GM12878 (cell line): ENCODE measurements around the gene SMARCC1. TPM values are rescaled to one million over a fixed set of nuclear protein-coding genes. Genes with fewer than 3 reads are reported as not detected.

Source experiments
- BCLAF1 ChIP-seq: fragments of 450-650 bp; IDR thresholded peaks from 2 replicates; pipeline ENCODE4 v1.6.1; 2017; ENCODE audit warnings: antibody characterized with exemption, mild to moderate bottlenecking, moderate library complexity
- BMI1 ChIP-seq: fragments of 450-650 bp; IDR thresholded peaks from 2 replicates; pipeline ENCODE4 v1.6.1; 2016; ENCODE audit warnings: mild to moderate bottlenecking, moderate library complexity, borderline replicate concordance
- CBX3 ChIP-seq: fragments of 200-600 bp; sonication (generic); IDR thresholded peaks from 2 replicates; pipeline ENCODE4 v1.6.1; 2016; ENCODE audit warnings: low read depth, borderline replicate concordance
- CUX1 ChIP-seq: IDR thresholded peaks from 2 replicates; pipeline ENCODE4 v1.6.1; 2012; ENCODE audit warnings: improper control_type of control experiment, low read depth, low read length; ENCODE audit not compliant: insufficient replicate concordance
- HCFC1 ChIP-seq: fragments of 150-350 bp; IDR thresholded peaks from 2 replicates; pipeline ENCODE4 v1.6.1; 2014; ENCODE audit warnings: low read length
- HDAC6 ChIP-seq: fragments of 200-600 bp; sonication (generic); IDR thresholded peaks from one replicate; pipeline ENCODE4 v1.8.0; 2017; ENCODE audit warnings: antibody characterized with exemption; ENCODE audit not compliant: unreplicated experiment
- IRF4 ChIP-seq: IDR thresholded peaks from 2 replicates; pipeline ENCODE4 v1.6.1; 2011; ENCODE audit warnings: low read depth, low read length
- MXI1 ChIP-seq: fragments of 150-350 bp; IDR thresholded peaks from 2 replicates; pipeline ENCODE4 v1.6.1; 2011; ENCODE audit warnings: low read depth, mild to moderate bottlenecking, inconsistent platforms, low read length, improper control_type of control experiment
- MYC ChIP-seq: IDR thresholded peaks from 2 replicates; pipeline ENCODE4 v1.6.1; 2011; ENCODE audit warnings: mild to moderate bottlenecking, low read length, moderate library complexity, inconsistent platforms; ENCODE audit not compliant: insufficient read depth, insufficient replicate concordance, insufficient read length, severe bottlenecking
- NR2C2 ChIP-seq: IDR thresholded peaks from 2 replicates; pipeline ENCODE4 v1.6.1; 2011; ENCODE audit warnings: borderline replicate concordance, low read depth; ENCODE audit not compliant: control insufficient read depth, insufficient read length
- POLR2AphosphoS5 ChIP-seq: IDR thresholded peaks from 2 replicates; pipeline ENCODE4 v1.6.1; 2011; ENCODE audit warnings: mild to moderate bottlenecking, low read length, inconsistent platforms
- POU2F2 ChIP-seq: IDR thresholded peaks from 3 replicates; pipeline ENCODE4 v1.6.1; 2011; ENCODE audit warnings: low read depth, mild to moderate bottlenecking, low read length, borderline replicate concordance
- RB1 ChIP-seq: fragments of 450-650 bp; formaldehyde crosslinking; IDR thresholded peaks from 2 replicates; pipeline ENCODE4 v1.6.1; 2017; ENCODE audit warnings: mild to moderate bottlenecking, borderline replicate concordance
- RELA ChIP-seq: fragments of 450-650 bp; IDR thresholded peaks from 2 replicates; pipeline ENCODE4 v1.8.0; 2014; ENCODE audit warnings: borderline replicate concordance; ENCODE audit not compliant: partially characterized antibody
- SMAD5 ChIP-seq: IDR thresholded peaks from 2 replicates; pipeline ENCODE4 v1.6.1; 2016; ENCODE audit warnings: antibody characterized with exemption, low read depth
- STAT1 ChIP-seq: fragments of 450-650 bp; conservative IDR thresholded peaks from 2 replicates; pipeline ENCODE4 v1.6.1; 2014; ENCODE audit warnings: antibody characterized with exemption, mild to moderate bottlenecking
- TAF1 ChIP-seq: IDR thresholded peaks from 2 replicates; pipeline ENCODE4 v1.6.1; 2011; ENCODE audit warnings: mild to moderate bottlenecking, low read depth, low read length, borderline replicate concordance
- TCF3 ChIP-seq: IDR thresholded peaks from 2 replicates; pipeline ENCODE4 v1.6.1; 2012; ENCODE audit warnings: low read depth, mild to moderate bottlenecking, low read length, borderline replicate concordance; ENCODE audit not compliant: insufficient read depth
- USF1 ChIP-seq: IDR thresholded peaks from 2 replicates; pipeline ENCODE4 v1.6.1; 2011; ENCODE audit warnings: borderline replicate concordance, low read depth, mild to moderate bottlenecking, moderate library complexity, mixed read lengths, low read length; ENCODE audit not compliant: insufficient read depth; ENCODE audit errors: extremely low read length
- ZNF217 ChIP-seq: fragments of 450-650 bp; IDR thresholded peaks from 2 replicates; pipeline ENCODE4 v1.6.1; 2017; ENCODE audit warnings: antibody characterized with exemption, mild to moderate bottlenecking
- ZZZ3 ChIP-seq: IDR thresholded peaks from 2 replicates; pipeline ENCODE4 v1.6.1; 2011; ENCODE audit warnings: low read depth; ENCODE audit not compliant: control insufficient read depth, insufficient read length
- polyA plus RNA-seq, 11 experiments: library from polyadenylated mRNA; depleted of rRNA in 4 of 11; unstranded in 6 of 11; stranded (reverse) in 5 of 11; fragments of >200 nt; fragmentation: Nextera tagmentation in 4 of 11; fragmentation: Illumina TruSeq in 1 of 11; extraction: Ambion mirVana in 4 of 11; extraction: Trizol in 1 of 11; gene quantifications; 1 replicate in 1 of 11; 2 replicates in 10 of 11; pipeline versions ENCODE4 v1.2.1 to v1.2.3, GENCODE V29; 2011 to 2016; ENCODE audit warnings: inconsistent platforms in 2 of 11, missing spikeins in 2 of 11, low read depth in 1 of 11
- total RNA-seq, 4 experiments: library from RNA; depleted of rRNA in 3 of 4; stranded (reverse); fragments of >200 nt in 3 of 4; fragmentation: Illumina TruSeq in 1 of 4; extraction: Trizol in 1 of 4; gene quantifications; 2 replicates each; pipeline versions ENCODE4 v1.2.1 to v1.2.3, GENCODE V29; 2013 to 2021

SMARCC1 gene
- total and polyA plus RNA-seq, 10 of the 15 experiments (the other 5 are each of a cell fraction or from before 2014, with no cell fraction given), result 26.6 to 147 (median 57.1) TPM

GRCh38 chr3:47781685-47782445, at the start of gene SMARCC1 (continued):
- no peak for TF ChIP-seq BCLAF1
- TF ChIP-seq MYC, result no peak
- TF ChIP-seq TAF1, result peak; percentile 65; the same call in 1 of the 2 replicates
- peak; percentile 14 for TF ChIP-seq HDAC6
- no peak for TF ChIP-seq NR2C2
- no peak for TF ChIP-seq ZZZ3
- no peak for TF ChIP-seq CUX1
- 0 out of 2 replicates have a peak, but pooled peaks have one; percentile 58 for TF ChIP-seq TCF3
- peak; percentile 85 for TF ChIP-seq POLR2AphosphoS5
- TF ChIP-seq USF1, result no peak
- TF ChIP-seq SMAD5, result peak; percentile 46; the same call in 1 of the 2 replicates
- TF ChIP-seq BMI1, result no peak
- peak; percentile 66; the same call in 2 of the 3 replicates for TF ChIP-seq POU2F2
- TF ChIP-seq STAT1, result no peak
- peak; percentile 73; the same call in 1 of the 2 replicates for TF ChIP-seq MXI1
- TF ChIP-seq RB1, result peak; percentile 25; the same call in 1 of the 2 replicates
- TF ChIP-seq CBX3, result no peak
- TF ChIP-seq RELA, result no peak
- peak; percentile 12; the same call in 1 of the 2 replicates for TF ChIP-seq ZNF217
- TF ChIP-seq IRF4, result peak; percentile 80
- TF ChIP-seq HCFC1, result peak; percentile 33; the same call in 1 of the 2 replicates
